Kidney epithelial cell (primary cell): ENCODE results near the gene WDR72. TPM values are rescaled to one million over a fixed set of nuclear protein-coding genes. Genes with fewer than 3 reads are reported as not detected.

Experiments
- DNase-seq: peaks from one replicate; pipeline ENCODE4 v3.0.0-alpha.2; 2010; ENCODE audit warnings: low read depth
- H3K27me3 ChIP-seq: 2 replicates; pipeline ENCODE4 v1.6.0; 2011; ENCODE audit warnings: low read length; ENCODE audit not compliant: control insufficient read depth, insufficient read depth
- H3K36me3 ChIP-seq: 2 replicates; pipeline ENCODE4 v1.5.1; 2011; ENCODE audit warnings: low read length; ENCODE audit not compliant: control insufficient read depth, insufficient read depth
- H3K4me3 ChIP-seq: 2 replicates; pipeline ENCODE4 v1.5.1; 2011; ENCODE audit warnings: low read depth, mild to moderate bottlenecking, control low read depth, low read length
- total RNA-seq: library from RNA; depleted of rRNA; stranded (reverse); fragments of >200 nt; gene quantifications from 2 replicates; pipeline ENCODE4 v1.2.3, GENCODE V29; 2015
- TF ChIP-seq, protein P1 (sequence below): IDR thresholded peaks from 2 replicates; pipeline ENCODE4 v1.5.1; 2011; ENCODE audit warnings: mild to moderate bottlenecking, moderate library complexity, low read length, control low read depth, inconsistent platforms; ENCODE audit not compliant: insufficient read depth, poor library complexity, severe bottlenecking

Gene WDR72
- total RNA-seq = 0.38 and 0.62 TPM in 2 replicates

DNA sequence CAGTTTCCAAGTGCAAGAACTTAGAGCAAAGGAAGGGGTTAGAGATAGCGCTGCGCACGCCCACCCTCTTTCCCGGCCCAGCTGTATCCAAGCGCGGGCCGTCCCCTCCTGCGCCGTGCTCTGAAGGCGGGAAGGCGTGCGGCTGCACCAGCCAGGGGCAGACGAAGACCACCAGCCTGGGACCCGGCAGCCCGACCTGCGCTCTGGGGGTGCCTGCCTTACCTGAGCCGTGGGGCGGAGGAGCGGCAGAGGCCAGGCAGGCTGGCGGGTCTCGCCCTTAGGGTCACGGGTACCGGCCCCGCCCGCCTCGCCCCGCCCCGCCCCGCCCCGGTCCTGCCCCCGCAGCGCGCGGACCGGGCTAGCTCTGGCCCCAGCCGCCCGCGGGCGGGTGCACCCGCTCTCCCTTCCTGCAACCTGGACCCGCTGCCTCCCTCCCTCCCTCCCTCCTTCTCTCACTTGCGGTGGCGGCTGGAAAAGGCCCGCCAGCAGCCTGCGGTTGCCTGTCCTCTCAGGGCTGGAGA is at the start of gene WDR72:
Gene WDR72 (minus strand): TSS at position 253 of the 521 bp plus-strand sequence. CDS start 26,514 bp downstream, outside the sequence.
- H3K36me3 ChIP-seq = no peaks in the 10 kb centered on the region
- H3K27me3 ChIP-seq = no peaks in the 10 kb centered on the region
- TF ChIP-seq, protein P1, sequence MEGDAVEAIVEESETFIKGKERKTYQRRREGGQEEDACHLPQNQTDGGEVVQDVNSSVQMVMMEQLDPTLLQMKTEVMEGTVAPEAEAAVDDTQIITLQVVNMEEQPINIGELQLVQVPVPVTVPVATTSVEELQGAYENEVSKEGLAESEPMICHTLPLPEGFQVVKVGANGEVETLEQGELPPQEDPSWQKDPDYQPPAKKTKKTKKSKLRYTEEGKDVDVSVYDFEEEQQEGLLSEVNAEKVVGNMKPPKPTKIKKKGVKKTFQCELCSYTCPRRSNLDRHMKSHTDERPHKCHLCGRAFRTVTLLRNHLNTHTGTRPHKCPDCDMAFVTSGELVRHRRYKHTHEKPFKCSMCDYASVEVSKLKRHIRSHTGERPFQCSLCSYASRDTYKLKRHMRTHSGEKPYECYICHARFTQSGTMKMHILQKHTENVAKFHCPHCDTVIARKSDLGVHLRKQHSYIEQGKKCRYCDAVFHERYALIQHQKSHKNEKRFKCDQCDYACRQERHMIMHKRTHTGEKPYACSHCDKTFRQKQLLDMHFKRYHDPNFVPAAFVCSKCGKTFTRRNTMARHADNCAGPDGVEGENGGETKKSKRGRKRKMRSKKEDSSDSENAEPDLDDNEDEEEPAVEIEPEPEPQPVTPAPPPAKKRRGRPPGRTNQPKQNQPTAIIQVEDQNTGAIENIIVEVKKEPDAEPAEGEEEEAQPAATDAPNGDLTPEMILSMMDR = no peak
- peak within 1 kb of the TSS; percentile 57 for H3K4me3 ChIP-seq
- DNase-seq = no peak

DNA sequence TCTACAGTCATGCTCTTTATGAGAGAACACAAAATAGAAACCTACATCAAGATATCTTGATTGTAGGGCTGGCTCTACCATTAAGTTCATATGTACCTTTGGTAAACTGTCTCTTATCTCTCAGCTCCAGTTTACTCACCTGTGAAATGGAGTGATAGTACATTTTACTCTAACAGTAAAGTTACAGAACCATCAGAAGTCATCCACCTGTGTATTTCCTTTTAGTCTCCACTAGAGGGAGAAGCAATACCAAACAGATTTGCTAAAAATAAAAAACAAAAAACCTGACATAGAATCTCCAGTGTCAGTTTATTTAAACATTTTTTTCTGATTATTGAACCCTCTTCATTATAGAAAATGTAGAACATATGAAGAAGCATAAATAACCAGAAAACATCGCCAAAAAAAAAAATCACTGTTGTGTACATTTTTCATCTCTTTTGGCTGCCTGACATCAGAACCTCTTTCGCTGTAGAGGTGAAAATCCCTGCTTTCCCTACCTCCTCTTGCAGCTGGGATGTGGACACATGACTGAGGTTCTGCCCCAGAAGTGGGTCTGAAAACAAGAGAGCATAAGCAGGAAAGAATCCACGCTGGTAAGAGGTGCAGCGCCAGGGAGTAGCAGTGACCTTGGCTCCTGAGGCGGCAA is 48.7 kb upstream of the WDR72 start:
- Histone ChIP-seq H3K4me3 (no peak overlapping the region), H3K27me3 (no peaks in the 10 kb centered on the region), H3K36me3 (no peaks in the 10 kb centered on the region)
- no peak for DNase-seq
- TF ChIP-seq, protein P1 = peak; percentile 63

DNA sequence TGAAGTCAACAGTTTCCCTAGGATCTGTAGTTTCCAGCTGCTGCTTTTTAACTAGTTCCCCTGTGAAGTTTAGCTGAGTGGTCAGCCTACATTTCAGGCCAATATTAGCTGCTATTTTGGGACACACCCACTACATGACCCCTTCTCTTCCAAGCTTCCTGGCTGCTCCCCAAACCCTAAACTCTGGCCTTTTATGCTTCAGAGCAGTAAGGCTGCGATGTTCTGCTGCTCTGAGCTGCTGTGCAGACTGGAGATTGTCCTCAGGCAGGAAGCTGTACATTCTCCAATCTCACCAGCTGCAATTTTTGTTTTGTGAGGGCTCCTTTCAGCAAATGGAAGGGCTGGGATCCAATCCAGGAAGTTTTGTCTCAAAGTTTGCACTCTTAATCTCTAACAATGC is 48.0 kb upstream of the WDR72 start:
- DNase-seq = no peak
- Histone ChIP-seq H3K36me3 (no peaks in the 10 kb centered on the region), H3K4me3 (no peak overlapping the region), H3K27me3 (no peaks in the 10 kb centered on the region)
- TF ChIP-seq, protein P1 = no peak

DNA sequence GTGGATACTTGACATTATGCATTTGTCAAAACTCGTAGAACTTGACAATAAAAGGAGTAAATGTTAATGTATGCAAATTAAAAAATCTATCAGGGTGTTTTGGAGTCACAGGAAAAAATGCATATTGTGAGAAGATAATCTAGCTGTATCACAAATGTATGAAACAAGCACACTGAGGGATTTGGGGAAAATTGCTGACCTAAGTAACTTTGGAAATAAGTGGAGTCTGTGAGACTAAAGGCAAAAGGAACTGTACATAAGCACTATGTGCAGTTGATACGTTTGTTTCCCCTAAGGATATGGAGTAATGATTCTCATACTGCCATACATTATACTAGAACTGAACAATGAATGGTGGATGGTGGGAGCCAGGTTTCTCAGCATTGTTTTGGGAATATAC is 43.2 kb upstream of the WDR72 start:
- Histone ChIP-seq H3K4me3 (no peak overlapping the region), H3K36me3 (no peaks in the 10 kb centered on the region), H3K27me3 (no peaks in the 10 kb centered on the region)
- DNase-seq = no peak
- TF ChIP-seq, protein P1 = no peak

DNA sequence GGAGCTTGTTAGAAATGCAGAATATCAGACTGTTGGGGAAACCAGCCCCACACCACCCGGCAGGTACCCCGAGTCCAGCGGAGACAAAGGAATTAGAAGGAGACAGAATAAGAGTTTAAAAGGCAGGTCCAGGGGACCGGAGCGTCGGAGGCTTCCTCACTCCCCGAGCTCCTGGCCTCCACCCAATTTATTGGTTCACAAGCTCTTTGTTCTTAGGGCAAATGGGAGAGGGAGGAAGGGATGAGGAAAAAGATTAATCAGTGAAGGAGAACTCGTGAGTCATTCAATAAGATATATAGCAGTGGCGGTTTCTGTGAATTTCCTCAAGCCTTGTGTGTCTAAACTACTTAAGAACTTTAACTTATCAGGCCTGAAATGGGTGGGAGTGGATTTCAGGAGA is 32.1 kb upstream of the WDR72 start:
- TF ChIP-seq, protein P1 = no peak
- Histone ChIP-seq H3K27me3 (no peaks in the 10 kb centered on the region), H3K4me3 (no peak overlapping the region), H3K36me3 (no peaks in the 10 kb centered on the region)
- peak; percentile 12 for DNase-seq
